Measurements from ENCODE around the gene CHST8. TPM values are rescaled to one million over a fixed set of nuclear protein-coding genes. Genes with fewer than 3 reads are reported as not detected.

CHST8 gene
- total and polyA plus RNA-seq, 2 experiments from 2014 or later = 9.3 to 38.2 TPM

GRCh38 chr19:33705860-33706259 is 84.1 kb downstream of the CHST8 start (continued):
- TF ChIP-seq REST (IDR thresholded peaks at IDR 0.05; ENCODE audit: unreplicated experiment) (no peak), CTCF (conservative IDR thresholded peaks at IDR 0.05; ENCODE audit: low read depth in 2 of 2) (no peak), ZNF114 (CRISPR knock-in tag; IDR thresholded peaks at IDR 0.05) (no peak), EZH2phosphoT487 (IDR thresholded peaks at IDR 0.05; ENCODE audit: unreplicated experiment) (no peak), JUNB (IDR thresholded peaks at IDR 0.05; ENCODE audit: unreplicated experiment) (no peak)

GRCh38 chr19:33706631-33707030 is 84.9 kb downstream of the CHST8 start:
- H3K27ac Mint-ChIP-seq = no peak overlapping the region; the same call in 1 of the 2 replicates
- TF ChIP-seq CTCF (conservative IDR thresholded peaks at IDR 0.05; ENCODE audit: low read depth in 2 of 2) (no peak), ZNF462 (CRISPR knock-in tag; IDR thresholded peaks at IDR 0.05) (no peak), ZNF114 (CRISPR knock-in tag; IDR thresholded peaks at IDR 0.05) (no peak), POLR2AphosphoS5 (IDR thresholded peaks at IDR 0.05; ENCODE audit: low read depth) (no peak), NANOG (IDR thresholded peaks at IDR 0.05; ENCODE audit: borderline replicate concordance) (no peak), CREB1 (CRISPR knock-in tag; IDR thresholded peaks at IDR 0.05; ENCODE audit: low read depth) (no peak)
- TF ChIP-seq, protein P1, sequence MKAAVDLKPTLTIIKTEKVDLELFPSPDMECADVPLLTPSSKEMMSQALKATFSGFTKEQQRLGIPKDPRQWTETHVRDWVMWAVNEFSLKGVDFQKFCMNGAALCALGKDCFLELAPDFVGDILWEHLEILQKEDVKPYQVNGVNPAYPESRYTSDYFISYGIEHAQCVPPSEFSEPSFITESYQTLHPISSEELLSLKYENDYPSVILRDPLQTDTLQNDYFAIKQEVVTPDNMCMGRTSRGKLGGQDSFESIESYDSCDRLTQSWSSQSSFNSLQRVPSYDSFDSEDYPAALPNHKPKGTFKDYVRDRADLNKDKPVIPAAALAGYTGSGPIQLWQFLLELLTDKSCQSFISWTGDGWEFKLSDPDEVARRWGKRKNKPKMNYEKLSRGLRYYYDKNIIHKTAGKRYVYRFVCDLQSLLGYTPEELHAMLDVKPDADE (IDR thresholded peaks at IDR 0.05) = no peak

More at GRCh38 chr19:33706631-33707030, 84.9 kb downstream of the CHST8 start:
- Mint-ChIP-seq H3K9me3 (no peaks in the 10 kb centered on the region; the same call in 1 of the 3 replicates), H3K4me1 (peaks cover 24% of the 10 kb centered on the region), H3K36me3 (ENCODE audit: low read depth) (no peaks in the 10 kb centered on the region; the same call in 2 of the 3 replicates), H3K4me3 (no peak overlapping the region), H3K27me3 (ENCODE audit: insufficient read depth, low read depth, poor library complexity) (no peaks in the 10 kb centered on the region)
- peaks cover 25% of the 10 kb centered on the region for H3K4me1 ChIP-seq (ENCODE audit: insufficient read depth)
- no peaks in the 10 kb centered on the region for H4K20me1 ChIP-seq (replicated peaks; ENCODE audit: insufficient read depth)
- no peak overlapping the region for H3K4me2 ChIP-seq
- no peak overlapping the region for H3K27ac ChIP-seq (ENCODE audit: low read depth)
- ATAC-seq = no peak
- no peak overlapping the region for H3K4me3 ChIP-seq
- H3K79me2 ChIP-seq (replicated peaks; ENCODE audit: insufficient read depth) = peaks cover 13% of the 10 kb centered on the region; the same call in 1 of the 2 replicates
- H2AFZ ChIP-seq = no peak overlapping the region
- no peak for DNase-seq (ENCODE audit: low spot score)
- no peaks in the 10 kb centered on the region for H3F3A ChIP-seq (replicated peaks; ENCODE audit: low read depth)
- H3K36me3 ChIP-seq (ENCODE audit: insufficient read depth) = no peaks in the 10 kb centered on the region; the same call in none of the 2 replicates
- H3K27me3 ChIP-seq (ENCODE audit: insufficient read depth) = no peaks in the 10 kb centered on the region
- no peaks in the 10 kb centered on the region for H3K9me2 ChIP-seq (ENCODE audit: insufficient read depth)

All from GM23338 (cell line).